Renal cortical epithelial cell (primary cell): Measurements from ENCODE around the gene ARSK. TPM values are rescaled to one million over a fixed set of nuclear protein-coding genes. Genes with fewer than 3 reads are reported as not detected.

Experiments
- DNase-seq: peaks from one replicate; pipeline ENCODE4 v3.0.0-alpha.2; 2011; ENCODE audit warnings: low read depth
- total RNA-seq: library from RNA; depleted of rRNA; stranded (reverse); fragments of >200 nt; gene quantifications from 2 replicates; pipeline ENCODE4 v1.2.3, GENCODE V29; 2014

The ARSK gene
- total RNA-seq, 1 donor from 2014 or later, result 11.7 TPM

DNA sequence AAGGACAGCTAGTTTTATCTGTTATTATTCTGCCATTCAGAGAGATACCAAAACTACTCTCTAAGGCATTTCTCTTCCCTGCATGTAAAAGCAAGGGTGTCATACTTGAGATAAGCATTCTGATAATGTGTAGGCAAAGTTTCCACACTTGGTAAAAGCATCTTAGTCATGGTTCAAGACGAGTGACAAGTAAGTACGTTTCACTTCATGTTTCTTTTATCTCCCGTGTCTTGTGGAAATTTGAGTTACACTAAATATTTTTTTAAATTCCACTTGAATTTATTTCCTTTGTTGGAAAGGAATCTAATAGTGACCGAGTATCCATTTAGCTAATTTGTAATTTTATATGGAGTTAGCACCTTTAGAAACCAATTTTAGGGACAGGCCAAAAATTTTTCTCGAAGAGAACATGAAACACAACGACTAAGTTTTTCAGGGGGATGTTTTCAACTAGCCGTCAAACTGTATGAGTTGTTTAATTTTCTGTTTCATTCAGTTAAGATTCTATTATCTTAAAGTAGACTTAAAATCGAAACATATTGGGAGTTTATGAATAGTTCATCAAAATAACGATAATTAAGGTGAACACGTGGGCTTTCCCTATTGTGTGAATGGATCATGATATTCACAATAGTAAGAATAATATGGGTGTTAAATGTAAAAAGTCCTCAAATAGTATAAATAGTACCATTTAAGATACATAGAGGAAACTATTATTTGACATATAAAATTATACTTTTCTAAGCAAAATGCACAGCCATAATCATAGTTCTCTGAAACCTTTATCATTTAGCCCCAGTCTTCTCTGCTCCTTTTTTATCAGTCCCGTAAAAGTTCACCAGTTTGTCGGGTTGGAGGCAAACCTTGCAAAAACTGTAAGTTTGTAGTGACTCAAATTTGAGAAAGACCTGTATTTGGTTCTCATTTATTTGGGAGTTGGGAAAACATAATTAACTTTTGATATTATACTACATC is 93.3 kb downstream of the ARSK start:
- no peak for DNase-seq

- DNase-seq, result no peak
These were observed 94.4 kb downstream of the ARSK start for GRCh38 chr5:95649274-95649673.

GRCh38 chr5:95649842-95650620 is 95.1 kb downstream of the ARSK start:
- no peak for DNase-seq

DNA sequence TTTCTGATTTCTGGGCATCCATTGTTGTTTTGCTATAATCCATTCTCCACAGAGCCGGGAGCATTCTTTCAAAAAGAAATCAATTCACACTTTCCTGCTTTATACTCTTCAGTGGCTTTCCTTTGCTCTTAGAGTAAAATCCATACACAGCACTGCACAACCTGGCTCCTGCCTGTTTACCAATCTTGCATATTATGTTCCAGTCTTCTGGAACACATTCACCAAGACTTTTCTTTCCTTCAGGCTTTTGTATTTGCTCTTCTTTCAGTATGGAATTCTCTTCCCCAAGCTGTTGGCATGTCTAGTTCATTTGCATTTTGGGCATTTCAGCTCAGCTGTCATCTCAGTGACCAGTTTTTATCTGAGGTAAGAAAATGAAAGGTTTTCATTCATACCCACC is 97.9 kb downstream of the ARSK start:
- no peak for DNase-seq

- no peak for DNase-seq
These were observed 99.3 kb downstream of the ARSK start for GRCh38 chr5:95654196-95654595.

Other genes starting within 250 kb of the ARSK start
- gene FAM81B, start 163.7 kb upstream of the ARSK start, total RNA-seq, result not detected in 2 replicates
- gene SKIC3, start 124 bp upstream of the ARSK start, total RNA-seq, result 99.8 and 118 TPM in 2 replicates
- gene GPR150, start 65.0 kb downstream of the ARSK start, total RNA-seq, result 0.69 TPM in 1 of 2 replicates, not detected in the other
- gene RFESD, start 91.7 kb downstream of the ARSK start, total RNA-seq, result 1.2 and 2.4 TPM in 2 replicates
- 0.20 TPM in 1 of 2 replicates, not detected in the other for gene SPATA9, start 127.9 kb downstream of the ARSK start, total RNA-seq
- 97.9 and 183 TPM in 2 replicates for gene RHOBTB3, start 176.2 kb downstream of the ARSK start, total RNA-seq